ENCODE measurements around the gene CCDC88C.
"Not testable (repeated sequence)": the region's sequence is repeated elsewhere in the genome, so short reads cannot be mapped to it uniquely, and the experiment has no call there.

Gene CCDC88C

GRCh38 chr14:91429385-91429784, 11.8 kb upstream of the CCDC88C start:
- no peak for TF ChIP-seq CTCF (IDR thresholded peaks at IDR 0.05; ENCODE audit: low read depth, low read length, missing control alignments)
- H3K4me3 ChIP-seq (ENCODE audit: low read depth, low read length), result no peak overlapping the region
- DNase-seq (ENCODE audit: low read depth), result no peak

- DNase-seq (ENCODE audit: low read depth); H3K4me3 ChIP-seq (ENCODE audit: low read depth, low read length): not testable (repeated sequence)
Measured at GRCh38 chr14:91428931-91429330, 11.3 kb upstream of the CCDC88C start.

- not testable (repeated sequence) for DNase-seq (ENCODE audit: low read depth); H3K4me3 ChIP-seq (ENCODE audit: low read depth, low read length)
Measured at GRCh38 chr14:91425531-91425944, 7.9 kb upstream of the CCDC88C start.

- no peak for DNase-seq (ENCODE audit: low read depth)
- no peak overlapping the region for H3K4me3 ChIP-seq (ENCODE audit: low read depth, low read length)
- TF ChIP-seq CTCF (IDR thresholded peaks at IDR 0.05; ENCODE audit: low read depth, low read length, missing control alignments), result no peak
Measured at GRCh38 chr14:91424813-91425530, 7.4 kb upstream of the CCDC88C start.

- H3K4me3 ChIP-seq (ENCODE audit: low read depth, low read length), result no peak overlapping the region
- no peak for TF ChIP-seq CTCF (IDR thresholded peaks at IDR 0.05; ENCODE audit: low read depth, low read length, missing control alignments)
- no peak for DNase-seq (ENCODE audit: low read depth)
Measured at GRCh38 chr14:91420686-91421085, 3.1 kb upstream of the CCDC88C start.

GRCh38 chr14:91419451-91419850, 1.8 kb upstream of the CCDC88C start:
- no peak for TF ChIP-seq CTCF (IDR thresholded peaks at IDR 0.05; ENCODE audit: low read depth, low read length, missing control alignments)
- no peak for DNase-seq (ENCODE audit: low read depth)
- no peak overlapping the region for H3K4me3 ChIP-seq (ENCODE audit: low read depth, low read length)

GRCh38 chr14:91419044-91419397, 1.4 kb upstream of the CCDC88C start:
- no peak overlapping the region; the same call in 1 of the 2 replicates for H3K4me3 ChIP-seq (ENCODE audit: low read depth, low read length)
- DNase-seq (ENCODE audit: low read depth), result no peak

More at GRCh38 chr14:91419044-91419397, 1.4 kb upstream of the CCDC88C start:
- TF ChIP-seq CTCF (IDR thresholded peaks at IDR 0.05; ENCODE audit: low read depth, low read length, missing control alignments), result no peak
